OCI-LY1 (cell line): ENCODE measurements around the gene CENPU.

Experiments used
- H2AFZ ChIP-seq: fragments of 200-600 bp; sonication (generic), shearing (Covaris generic); 2 replicates; pipeline ENCODE4 v1.6.0; 2014; ENCODE audit warnings: antibody characterized with exemption, mild to moderate bottlenecking, low read length
- H3F3A ChIP-seq: fragments of 200-600 bp; sonication (generic), shearing (Covaris generic); 2 replicates; pipeline ENCODE4 v1.6.0; 2014; ENCODE audit warnings: mild to moderate bottlenecking, antibody characterized with exemption, low read length, moderate library complexity; ENCODE audit not compliant: insufficient read depth
- H3K27ac ChIP-seq: fragments of 200-600 bp; sonication (generic); 2 replicates; pipeline ENCODE4 v1.5.1; 2014; ENCODE audit warnings: low read length, mixed run types, mild to moderate bottlenecking, low read depth; ENCODE audit not compliant: poor library complexity, severe bottlenecking
- H3K27me3 ChIP-seq: fragments of 200-600 bp; sonication (generic); 2 replicates; pipeline ENCODE4 v1.6.0; 2014; ENCODE audit warnings: antibody characterized with exemption, mild to moderate bottlenecking, low read length, moderate library complexity; ENCODE audit not compliant: insufficient read depth
- H3K36me3 ChIP-seq: fragments of 200-600 bp; sonication (generic); 2 replicates; pipeline ENCODE4 v1.6.1; 2014; ENCODE audit warnings: mild to moderate bottlenecking, antibody characterized with exemption, low read length, moderate library complexity, mixed read lengths; ENCODE audit not compliant: insufficient read depth
- H3K4me1 ChIP-seq: fragments of 200-600 bp; sonication (generic); 2 replicates; pipeline ENCODE4 v1.5.1; 2014; ENCODE audit warnings: mild to moderate bottlenecking, low read length, moderate library complexity; ENCODE audit not compliant: insufficient read depth, severe bottlenecking
- H3K4me2 ChIP-seq: fragments of 200-600 bp; sonication (generic), shearing (Covaris generic); 2 replicates; pipeline ENCODE4 v1.6.1; 2014; ENCODE audit warnings: low read length
- H3K4me3 ChIP-seq: fragments of 200-600 bp; sonication (generic); 2 replicates; pipeline ENCODE4 v1.5.1; 2014; ENCODE audit warnings: low read length, low read depth, mild to moderate bottlenecking, mixed read lengths; ENCODE audit not compliant: poor library complexity, severe bottlenecking
- H3K79me2 ChIP-seq: fragments of 200-600 bp; shearing (Covaris generic); 2 replicates; pipeline ENCODE4 v1.6.1; 2016; ENCODE audit warnings: mixed run types, low read length, mixed read lengths; ENCODE audit not compliant: insufficient read depth
- H3K9ac ChIP-seq: fragments of 200-600 bp; sonication (generic), shearing (Covaris generic); 2 replicates; pipeline ENCODE4 v1.6.1; 2014; ENCODE audit warnings: mild to moderate bottlenecking, low read length, mixed read lengths
- H3K9me2 ChIP-seq: fragments of 200-600 bp; sonication (generic), shearing (Covaris generic); 2 replicates; pipeline ENCODE4 v1.6.1; 2014; ENCODE audit warnings: low read depth, mild to moderate bottlenecking, low read length, mixed read lengths
- H3K9me3 ChIP-seq: fragments of 200-600 bp; shearing (Covaris generic); 2 replicates; pipeline ENCODE4 v1.6.1; 2014; ENCODE audit warnings: low read length, mixed read lengths
- H4K20me1 ChIP-seq: fragments of 200-600 bp; sonication (generic), shearing (Covaris generic); 2 replicates; pipeline ENCODE4 v1.6.0; 2016; ENCODE audit warnings: mild to moderate bottlenecking, low read length; ENCODE audit not compliant: insufficient read depth
- CTCF ChIP-seq: fragments of 200-600 bp; sonication (generic), shearing (Covaris generic); IDR thresholded peaks from 2 replicates; pipeline ENCODE4 v1.5.1; 2017; ENCODE audit warnings: mild to moderate bottlenecking, antibody characterized with exemption, low read length, moderate library complexity, mixed read lengths
- EZH2 ChIP-seq: fragments of 200-600 bp; sonication (generic), shearing (Covaris generic); IDR thresholded peaks from 2 replicates; pipeline ENCODE4 v1.8.0; 2017; ENCODE audit warnings: borderline replicate concordance, mixed run types, mild to moderate bottlenecking, antibody characterized with exemption, low read length, moderate library complexity, mixed read lengths

The CENPU gene

GRCh38 chr4:184666670-184667069 is 67.2 kb downstream of the CENPU start:
- H3K4me2 ChIP-seq: no peak overlapping the region
- H2AFZ ChIP-seq: no peak overlapping the region
- no peak overlapping the region for H3K27ac ChIP-seq
- H3K4me1 ChIP-seq: peaks cover 10% of the 10 kb centered on the region
- no peaks in the 10 kb centered on the region for H3F3A ChIP-seq
- TF ChIP-seq EZH2 (no peak), CTCF (no peak)
- H3K79me2 ChIP-seq: no peaks in the 10 kb centered on the region
- peaks cover 23% of the 10 kb centered on the region; the same call in 1 of the 2 replicates for H3K36me3 ChIP-seq
- H3K9me2 ChIP-seq: no peaks in the 10 kb centered on the region
- H3K9ac ChIP-seq: no peak overlapping the region
- no peaks in the 10 kb centered on the region for H3K27me3 ChIP-seq
- no peak overlapping the region for H3K4me3 ChIP-seq
- H4K20me1 ChIP-seq: no peaks in the 10 kb centered on the region
- H3K9me3 ChIP-seq: no peaks in the 10 kb centered on the region

- Histone ChIP-seq H3K79me2 (no peaks in the 10 kb centered on the region), H3K27ac (no peak overlapping the region), H3K36me3 (peaks cover 34% of the 10 kb centered on the region), H3K4me3 (no peak overlapping the region), H3F3A (no peaks in the 10 kb centered on the region), H3K9me3 (no peaks in the 10 kb centered on the region), H3K9ac (no peak overlapping the region), H3K9me2 (no peaks in the 10 kb centered on the region), H4K20me1 (no peaks in the 10 kb centered on the region), H3K4me1 (peaks cover 10% of the 10 kb centered on the region), H3K4me2 (no peak overlapping the region), H3K27me3 (no peaks in the 10 kb centered on the region), H2AFZ (no peak overlapping the region)
- TF ChIP-seq EZH2: no peak
- no peak for TF ChIP-seq CTCF
These were observed 69.3 kb downstream of the CENPU start for GRCh38 chr4:184664445-184665210.

GRCh38 chr4:184662236-184662635 is 71.7 kb downstream of the CENPU start:
- TF ChIP-seq EZH2: no peak
- no peak for TF ChIP-seq CTCF
- Histone ChIP-seq H3K36me3 (peaks cover 26% of the 10 kb centered on the region), H3K9ac (no peak overlapping the region), H3K27me3 (no peaks in the 10 kb centered on the region), H3K4me3 (no peak overlapping the region), H3K9me3 (no peaks in the 10 kb centered on the region), H3K79me2 (no peaks in the 10 kb centered on the region), H3K4me2 (no peak overlapping the region), H4K20me1 (no peaks in the 10 kb centered on the region), H2AFZ (no peak overlapping the region), H3K4me1 (no peaks in the 10 kb centered on the region), H3K27ac (no peak overlapping the region), H3K9me2 (no peaks in the 10 kb centered on the region), H3F3A (no peaks in the 10 kb centered on the region)
